DOHH2 (cell line): ENCODE results near the gene MAPK11.

Source experiments
- H3F3A ChIP-seq: fragments of 200-600 bp; sonication (generic), shearing (Covaris generic); 2 replicates; pipeline ENCODE4 v1.6.0; 2016; ENCODE audit warnings: antibody characterized with exemption, mild to moderate bottlenecking; ENCODE audit not compliant: control insufficient read depth, insufficient read depth
- H3K27ac ChIP-seq: fragments of 200-600 bp; sonication (generic); 2 replicates; pipeline ENCODE4 v1.5.1; 2014; ENCODE audit warnings: low read depth, mild to moderate bottlenecking, low read length, moderate library complexity
- H3K27me3 ChIP-seq: fragments of 200-600 bp; sonication (generic); 2 replicates; pipeline ENCODE4 v1.6.1; 2014; ENCODE audit warnings: mild to moderate bottlenecking, low read length, mixed read lengths; ENCODE audit not compliant: control insufficient read depth
- H3K36me3 ChIP-seq: fragments of 200-600 bp; sonication (generic); 2 replicates; pipeline ENCODE4 v1.6.1; 2014; ENCODE audit warnings: mild to moderate bottlenecking, low read length, moderate library complexity, mixed read lengths; ENCODE audit not compliant: control insufficient read depth
- H3K4me1 ChIP-seq: fragments of 200-600 bp; sonication (generic); 2 replicates; pipeline ENCODE4 v1.6.1; 2014; ENCODE audit warnings: mild to moderate bottlenecking, low read length, mixed read lengths; ENCODE audit not compliant: control insufficient read depth
- H3K4me2 ChIP-seq: fragments of 200-600 bp; sonication (generic); 2 replicates; pipeline ENCODE4 v1.6.0; 2014; ENCODE audit warnings: mild to moderate bottlenecking, low read length, moderate library complexity
- H3K4me3 ChIP-seq: fragments of 200-600 bp; sonication (generic); 2 replicates; pipeline ENCODE4 v1.5.1; 2014; ENCODE audit warnings: mild to moderate bottlenecking, low read length, mixed read lengths
- H3K79me2 ChIP-seq: fragments of 200-600 bp; sonication (generic); 2 replicates; pipeline ENCODE4 v1.6.1; 2014; ENCODE audit warnings: mild to moderate bottlenecking, low read length, mixed read lengths; ENCODE audit not compliant: control insufficient read depth
- H3K9me2 ChIP-seq: fragments of 200-600 bp; sonication (generic); replicated peaks from 2 replicates; pipeline ENCODE4 v1.6.1; 2014; ENCODE audit warnings: mild to moderate bottlenecking, low read length, mixed read lengths; ENCODE audit not compliant: control insufficient read depth
- H3K9me3 ChIP-seq: fragments of 200-600 bp; sonication (generic); 2 replicates; pipeline ENCODE4 v1.6.1; 2014; ENCODE audit warnings: antibody characterized with exemption, low read length, mixed read lengths; ENCODE audit not compliant: control insufficient read depth, insufficient read depth
- H4K20me1 ChIP-seq: fragments of 200-600 bp; sonication (generic); 2 replicates; pipeline ENCODE4 v1.6.0; 2014; ENCODE audit warnings: low read depth, mild to moderate bottlenecking, antibody characterized with exemption, low read length, moderate library complexity; ENCODE audit not compliant: control insufficient read depth, insufficient read depth
- EZH2phosphoT487 ChIP-seq: fragments of 200-600 bp; sonication (generic); IDR thresholded peaks from 2 replicates; pipeline ENCODE4 v1.6.1; 2017; ENCODE audit warnings: borderline replicate concordance, mild to moderate bottlenecking, antibody characterized with exemption, low read length, moderate library complexity, mixed read lengths
- TF ChIP-seq, protein P1 (sequence below): fragments of 200-600 bp; sonication (generic); IDR thresholded peaks from one replicate; pipeline ENCODE4 v1.5.1; 2014; ENCODE audit warnings: antibody characterized with exemption, mild to moderate bottlenecking, low read depth, low read length; ENCODE audit not compliant: poor library complexity, severe bottlenecking

The MAPK11 gene

DNA sequence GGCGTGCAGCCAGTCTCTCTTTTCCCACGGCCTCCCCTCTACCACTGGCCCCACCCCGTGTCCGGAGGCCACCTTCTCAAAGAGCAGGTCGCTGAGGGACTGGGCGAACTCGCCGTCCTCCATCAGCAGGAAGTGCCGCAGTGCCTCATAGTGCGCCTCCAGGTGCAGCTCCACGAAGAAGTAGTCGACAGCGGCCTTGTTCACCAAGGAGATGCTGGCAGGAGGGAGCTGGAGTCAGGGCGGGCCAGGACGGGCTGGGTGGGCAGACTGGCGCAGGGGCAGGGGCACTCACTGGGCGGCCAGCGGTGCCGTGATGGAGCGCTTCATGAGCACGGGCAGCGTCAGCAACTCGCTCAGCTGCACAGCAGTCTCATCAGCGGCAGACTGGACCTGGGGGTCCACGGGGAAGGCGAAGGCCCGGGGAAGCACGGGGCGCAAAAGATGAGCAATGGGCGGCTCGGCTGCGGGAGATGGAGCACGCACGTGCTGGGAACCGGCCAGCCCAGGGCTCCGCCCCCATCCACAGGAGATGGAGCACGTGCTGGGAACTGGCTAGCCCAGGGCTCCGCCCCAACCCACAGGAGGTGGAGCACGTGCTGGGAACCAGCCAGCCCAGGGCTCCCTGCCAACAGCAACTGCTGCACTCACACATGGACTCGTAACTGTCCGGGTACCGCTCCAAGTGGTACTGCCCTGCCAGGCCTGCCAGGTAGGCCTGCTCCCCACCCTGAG lies 51.0 kb downstream of the MAPK11 start:
- no peaks in the 10 kb centered on the region for H3F3A ChIP-seq
- H3K9me2 ChIP-seq, result no peaks in the 10 kb centered on the region
- peaks cover 87% of the 10 kb centered on the region for H3K36me3 ChIP-seq
- H3K79me2 ChIP-seq, result peaks cover 17% of the 10 kb centered on the region
- no peaks in the 10 kb centered on the region for H3K9me3 ChIP-seq
- H3K4me1 ChIP-seq, result no peaks in the 10 kb centered on the region
- no peak overlapping the region for H3K27ac ChIP-seq
- no peak overlapping the region for H3K4me2 ChIP-seq
- no peaks in the 10 kb centered on the region for H3K27me3 ChIP-seq
- no peak for TF ChIP-seq EZH2phosphoT487
- TF ChIP-seq, protein P1, sequence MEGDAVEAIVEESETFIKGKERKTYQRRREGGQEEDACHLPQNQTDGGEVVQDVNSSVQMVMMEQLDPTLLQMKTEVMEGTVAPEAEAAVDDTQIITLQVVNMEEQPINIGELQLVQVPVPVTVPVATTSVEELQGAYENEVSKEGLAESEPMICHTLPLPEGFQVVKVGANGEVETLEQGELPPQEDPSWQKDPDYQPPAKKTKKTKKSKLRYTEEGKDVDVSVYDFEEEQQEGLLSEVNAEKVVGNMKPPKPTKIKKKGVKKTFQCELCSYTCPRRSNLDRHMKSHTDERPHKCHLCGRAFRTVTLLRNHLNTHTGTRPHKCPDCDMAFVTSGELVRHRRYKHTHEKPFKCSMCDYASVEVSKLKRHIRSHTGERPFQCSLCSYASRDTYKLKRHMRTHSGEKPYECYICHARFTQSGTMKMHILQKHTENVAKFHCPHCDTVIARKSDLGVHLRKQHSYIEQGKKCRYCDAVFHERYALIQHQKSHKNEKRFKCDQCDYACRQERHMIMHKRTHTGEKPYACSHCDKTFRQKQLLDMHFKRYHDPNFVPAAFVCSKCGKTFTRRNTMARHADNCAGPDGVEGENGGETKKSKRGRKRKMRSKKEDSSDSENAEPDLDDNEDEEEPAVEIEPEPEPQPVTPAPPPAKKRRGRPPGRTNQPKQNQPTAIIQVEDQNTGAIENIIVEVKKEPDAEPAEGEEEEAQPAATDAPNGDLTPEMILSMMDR, result no peak
- no peak overlapping the region for H3K4me3 ChIP-seq
- no peaks in the 10 kb centered on the region for H4K20me1 ChIP-seq

- peaks cover 25% of the 10 kb centered on the region for H3K79me2 ChIP-seq
- no peaks in the 10 kb centered on the region for H3K27me3 ChIP-seq
- H3K9me2 ChIP-seq, result no peaks in the 10 kb centered on the region
- no peak overlapping the region for H3K27ac ChIP-seq
- H3K36me3 ChIP-seq, result peaks cover 92% of the 10 kb centered on the region
- H3K4me3 ChIP-seq, result no peak overlapping the region
- H3K9me3 ChIP-seq, result no peaks in the 10 kb centered on the region
- no peak for TF ChIP-seq EZH2phosphoT487
- TF ChIP-seq, protein P1, result no peak
- H3K4me1 ChIP-seq, result no peaks in the 10 kb centered on the region
- no peaks in the 10 kb centered on the region for H4K20me1 ChIP-seq
- no peaks in the 10 kb centered on the region for H3F3A ChIP-seq
- H3K4me2 ChIP-seq, result no peak overlapping the region
Observed at GRCh38 chr22:50218153-50218995, 51.8 kb downstream of the MAPK11 start.

GRCh38 chr22:50217543-50218152 lies 52.5 kb downstream of the MAPK11 start:
- H3K79me2 ChIP-seq, result peaks cover 32% of the 10 kb centered on the region
- TF ChIP-seq, protein P1, result no peak
- TF ChIP-seq EZH2phosphoT487, result no peak
- H3K9me2 ChIP-seq, result no peaks in the 10 kb centered on the region
- no peaks in the 10 kb centered on the region for H4K20me1 ChIP-seq
- H3K4me1 ChIP-seq, result no peaks in the 10 kb centered on the region
- H3K4me2 ChIP-seq, result no peak overlapping the region
- no peak overlapping the region for H3K27ac ChIP-seq
- no peaks in the 10 kb centered on the region for H3K27me3 ChIP-seq
- no peaks in the 10 kb centered on the region for H3F3A ChIP-seq
- no peak overlapping the region for H3K4me3 ChIP-seq
- H3K9me3 ChIP-seq, result no peaks in the 10 kb centered on the region
- peaks cover 93% of the 10 kb centered on the region for H3K36me3 ChIP-seq
